ENCODE data around the gene RASGRF1.
"Not testable (repeated sequence)": the region's sequence is repeated elsewhere in the genome, so short reads cannot be mapped to it uniquely, and the experiment has no call there.

The RASGRF1 gene

GRCh38 chr15:79090487-79091203 is at the start of gene RASGRF1:
TSS of gene RASGRF1 (minus strand) at chr15:79090780. CDS start at chr15:79090498, 282 bp downstream.
- FAIRE-seq, result no peak

- no peak for FAIRE-seq
Observed at GRCh38 chr15:79136434-79137046, 46.0 kb upstream of the RASGRF1 start.

- no peak for FAIRE-seq
Observed at GRCh38 chr15:79133309-79133708, 42.7 kb upstream of the RASGRF1 start.

GRCh38 chr15:79132770-79133169 is 42.2 kb upstream of the RASGRF1 start:
- FAIRE-seq, result no peak

GRCh38 chr15:79132361-79132760 is 41.8 kb upstream of the RASGRF1 start:
- FAIRE-seq, result no peak

GRCh38 chr15:79130535-79131130 is 40.1 kb upstream of the RASGRF1 start:
- no peak for FAIRE-seq

GRCh38 chr15:79129235-79129634 is 38.7 kb upstream of the RASGRF1 start:
- no peak for FAIRE-seq

GRCh38 chr15:79128556-79128955 is 38.0 kb upstream of the RASGRF1 start:
- FAIRE-seq, result no peak

- FAIRE-seq, result no peak
Observed at GRCh38 chr15:79124388-79124787, 33.8 kb upstream of the RASGRF1 start.

- FAIRE-seq, result no peak
Observed at GRCh38 chr15:79122991-79123390, 32.4 kb upstream of the RASGRF1 start.

GRCh38 chr15:79122391-79122790 is 31.8 kb upstream of the RASGRF1 start:
- no peak for FAIRE-seq

GRCh38 chr15:79121571-79121970 is 31.0 kb upstream of the RASGRF1 start:
- no peak for FAIRE-seq

GRCh38 chr15:79117442-79118204 is 27.0 kb upstream of the RASGRF1 start:
- FAIRE-seq, result no peak

GRCh38 chr15:79116771-79117170 is 26.2 kb upstream of the RASGRF1 start:
- FAIRE-seq, result no peak

- FAIRE-seq, result no peak
Observed at GRCh38 chr15:79115986-79116665, 25.5 kb upstream of the RASGRF1 start.

- no peak for FAIRE-seq
Observed at GRCh38 chr15:79113831-79114230, 23.3 kb upstream of the RASGRF1 start.

GRCh38 chr15:79111404-79111803 is 20.8 kb upstream of the RASGRF1 start:
- not testable (repeated sequence) for FAIRE-seq

GRCh38 chr15:79105141-79105540 is 14.6 kb upstream of the RASGRF1 start:
- FAIRE-seq, result no peak

- no peak for FAIRE-seq
Observed at GRCh38 chr15:79102595-79102994, 12.0 kb upstream of the RASGRF1 start.

GRCh38 chr15:79101866-79102581 is 11.4 kb upstream of the RASGRF1 start:
- FAIRE-seq, result no peak

- no peak for FAIRE-seq
Observed at GRCh38 chr15:79099692-79100091, 9.1 kb upstream of the RASGRF1 start.

GRCh38 chr15:79094611-79095021 is 4.0 kb upstream of the RASGRF1 start:
- no peak for FAIRE-seq
